ENCODE results near the gene CBLIF. TPM values are rescaled to one million over a fixed set of nuclear protein-coding genes. Genes with fewer than 3 reads are reported as not detected.

Gene CBLIF
- total RNA-seq, 2 donors from 2014 or later, result 1.8 TPM; not detected in 1

GRCh38 chr11:59800390-59801025, 44.8 kb downstream of the CBLIF start:
- H3K27me3 ChIP-seq (replicated peaks; ENCODE audit: insufficient read depth), result no peaks in the 10 kb centered on the region
- DNase-seq (ENCODE audit: low spot score), result no peak
- ATAC-seq (ENCODE audit: insufficient number of reproducible peaks, low FRiP score, low read depth), result no peak
- peaks cover 24% of the 10 kb centered on the region for H3K36me3 ChIP-seq
- no peaks in the 10 kb centered on the region for H3K9me3 ChIP-seq
- no peak overlapping the region for H3K27ac ChIP-seq
- H3K4me1 ChIP-seq (ENCODE audit: control insufficient read depth in 1 of 2, low read depth in 2 of 2), result peaks cover 0 to 4% of the 10 kb centered on the region in 2 donors
- TF ChIP-seq CTCF (IDR thresholded peaks at IDR 0.05), result no peak
- no peak overlapping the region for H3K4me3 ChIP-seq

GRCh38 chr11:59794417-59794816, 50.9 kb downstream of the CBLIF start:
- H3K36me3 ChIP-seq, result peaks cover 61% of the 10 kb centered on the region

GRCh38 chr11:59792507-59792906, 52.8 kb downstream of the CBLIF start:
- Histone ChIP-seq H3K36me3 (peaks cover 56% of the 10 kb centered on the region), H3K4me3 (no peak overlapping the region)

More at GRCh38 chr11:59794417-59794816, 50.9 kb downstream of the CBLIF start:
- TF ChIP-seq CTCF (IDR thresholded peaks at IDR 0.05), result no peak
- H3K27me3 ChIP-seq (replicated peaks; ENCODE audit: insufficient read depth), result no peaks in the 10 kb centered on the region
- no peak for ATAC-seq (ENCODE audit: insufficient number of reproducible peaks, low FRiP score, low read depth)
- H3K27ac ChIP-seq, result no peak overlapping the region
- no peaks in the 10 kb centered on the region for H3K9me3 ChIP-seq
- no peak overlapping the region for H3K4me3 ChIP-seq
- no peak for DNase-seq (ENCODE audit: low spot score)
- H3K4me1 ChIP-seq (ENCODE audit: control insufficient read depth in 1 of 2, low read depth in 2 of 2), result no peaks in the 10 kb centered on the region

GRCh38 chr11:59791639-59792038, 53.7 kb downstream of the CBLIF start:
- H3K27me3 ChIP-seq (replicated peaks; ENCODE audit: insufficient read depth), result no peaks in the 10 kb centered on the region
- peaks cover 51% of the 10 kb centered on the region for H3K36me3 ChIP-seq
- H3K9me3 ChIP-seq, result no peaks in the 10 kb centered on the region
- TF ChIP-seq CTCF (IDR thresholded peaks at IDR 0.05), result no peak
- H3K4me1 ChIP-seq (ENCODE audit: control insufficient read depth in 1 of 2, low read depth in 2 of 2), result peaks cover 7 to 16% of the 10 kb centered on the region in 2 donors
- ATAC-seq (ENCODE audit: insufficient number of reproducible peaks, low FRiP score, low read depth) (no peak), DNase-seq (ENCODE audit: low spot score) (no peak)
- no peak overlapping the region for H3K4me3 ChIP-seq
- H3K27ac ChIP-seq, result no peak overlapping the region

More at GRCh38 chr11:59792507-59792906, 52.8 kb downstream of the CBLIF start:
- DNase-seq (ENCODE audit: low spot score) (no peak), ATAC-seq (ENCODE audit: insufficient number of reproducible peaks, low FRiP score, low read depth) (no peak)
- no peaks in the 10 kb centered on the region for H3K9me3 ChIP-seq
- peaks cover 0 to 7% of the 10 kb centered on the region in 2 donors for H3K4me1 ChIP-seq (ENCODE audit: control insufficient read depth in 1 of 2, low read depth in 2 of 2)
- no peaks in the 10 kb centered on the region for H3K27me3 ChIP-seq (replicated peaks; ENCODE audit: insufficient read depth)
- TF ChIP-seq CTCF (IDR thresholded peaks at IDR 0.05), result no peak
- H3K27ac ChIP-seq, result no peak overlapping the region

GRCh38 chr11:59787816-59788215, 57.5 kb downstream of the CBLIF start:
- ATAC-seq (ENCODE audit: insufficient number of reproducible peaks, low FRiP score, low read depth) (no peak), DNase-seq (ENCODE audit: low spot score) (no peak)
- Histone ChIP-seq H3K4me3 (no peak overlapping the region), H3K27me3 (replicated peaks; ENCODE audit: insufficient read depth) (no peaks in the 10 kb centered on the region), H3K27ac (no peak overlapping the region), H3K4me1 (ENCODE audit: control insufficient read depth in 1 of 2, low read depth in 2 of 2) (peaks cover 10 to 20% of the 10 kb centered on the region in 2 donors), H3K36me3 (peaks cover 21% of the 10 kb centered on the region), H3K9me3 (no peaks in the 10 kb centered on the region)
- no peak for TF ChIP-seq CTCF (IDR thresholded peaks at IDR 0.05)
